ENCODE data around the gene MYL7. TPM values are rescaled to one million over a fixed set of nuclear protein-coding genes. Genes with fewer than 3 reads are reported as not detected.

Gene MYL7
- total and polyA plus RNA-seq, 2 donors (not counting 3 experiments of a cell fraction or from before 2014, with no cell fraction given), result not detected

DNA sequence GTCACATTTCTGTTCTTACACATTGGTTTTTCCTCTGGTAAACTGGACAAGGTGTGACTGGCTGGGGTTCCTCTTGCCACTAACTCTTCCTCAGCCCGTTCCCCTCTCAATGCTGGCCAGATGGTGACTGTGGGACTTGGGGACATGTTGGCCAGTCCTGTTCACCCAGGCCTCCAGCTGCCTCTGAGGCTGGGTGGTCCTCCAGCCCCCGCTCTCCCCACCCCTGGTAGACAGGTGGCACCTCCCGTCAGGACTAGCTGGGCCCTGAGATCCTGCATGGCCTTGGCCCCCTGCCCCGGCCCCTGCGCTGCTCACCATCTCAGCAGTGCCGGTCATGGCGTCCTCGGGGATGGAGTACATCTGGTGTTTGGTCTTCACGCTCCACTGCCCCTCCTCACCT, 10.8 kb upstream of the MYL7 start:
- BruUV-seq (replicated peaks), result no TSS peak
- TF ChIP-seq MAX (IDR thresholded peaks at IDR 0.05; ENCODE audit: insufficient read depth, insufficient read length), result no peak
- TF ChIP-seq POLR2AphosphoS5 (IDR thresholded peaks at IDR 0.05; ENCODE audit: insufficient read depth, low read depth, low read length), result no peak
- no peak for TF ChIP-seq JUN (IDR thresholded peaks at IDR 0.05; ENCODE audit: borderline replicate concordance, insufficient read depth, insufficient read length, low read depth)
- TF ChIP-seq MYC (IDR thresholded peaks at IDR 0.05; ENCODE audit: low read depth, low read length), result no peak
- TF ChIP-seq, protein P1, sequence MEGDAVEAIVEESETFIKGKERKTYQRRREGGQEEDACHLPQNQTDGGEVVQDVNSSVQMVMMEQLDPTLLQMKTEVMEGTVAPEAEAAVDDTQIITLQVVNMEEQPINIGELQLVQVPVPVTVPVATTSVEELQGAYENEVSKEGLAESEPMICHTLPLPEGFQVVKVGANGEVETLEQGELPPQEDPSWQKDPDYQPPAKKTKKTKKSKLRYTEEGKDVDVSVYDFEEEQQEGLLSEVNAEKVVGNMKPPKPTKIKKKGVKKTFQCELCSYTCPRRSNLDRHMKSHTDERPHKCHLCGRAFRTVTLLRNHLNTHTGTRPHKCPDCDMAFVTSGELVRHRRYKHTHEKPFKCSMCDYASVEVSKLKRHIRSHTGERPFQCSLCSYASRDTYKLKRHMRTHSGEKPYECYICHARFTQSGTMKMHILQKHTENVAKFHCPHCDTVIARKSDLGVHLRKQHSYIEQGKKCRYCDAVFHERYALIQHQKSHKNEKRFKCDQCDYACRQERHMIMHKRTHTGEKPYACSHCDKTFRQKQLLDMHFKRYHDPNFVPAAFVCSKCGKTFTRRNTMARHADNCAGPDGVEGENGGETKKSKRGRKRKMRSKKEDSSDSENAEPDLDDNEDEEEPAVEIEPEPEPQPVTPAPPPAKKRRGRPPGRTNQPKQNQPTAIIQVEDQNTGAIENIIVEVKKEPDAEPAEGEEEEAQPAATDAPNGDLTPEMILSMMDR (IDR thresholded peaks at IDR 0.05; ENCODE audit: extremely low read depth in 1 of 2, insufficient read depth in 1 of 2, low read depth in 1 of 2, low read length in 2 of 2), result no peak
- TF ChIP-seq POLR2A (IDR thresholded peaks at IDR 0.05; ENCODE audit: low read depth, low read length), result no peak
- TF ChIP-seq FOS (IDR thresholded peaks at IDR 0.05; ENCODE audit: borderline replicate concordance, insufficient read depth, low read length), result no peak
- TF ChIP-seq GATA2 (IDR thresholded peaks at IDR 0.05; ENCODE audit: insufficient read depth, insufficient read length, low read depth, low read length), result no peak
- no peak for TF ChIP-seq EZH2 (IDR thresholded peaks at IDR 0.05; ENCODE audit: borderline replicate concordance, low read depth, low read length, severe bottlenecking)

More for the DNA sequence above, 10.8 kb upstream of the MYL7 start:
- no peak overlapping the region for H3K4me2 ChIP-seq (ENCODE audit: insufficient read depth, low read length)
- H3K9ac ChIP-seq (replicated peaks; ENCODE audit: extremely low read depth, insufficient read depth, low read length), result no peak overlapping the region
- FAIRE-seq (no peak), DNase-seq (ENCODE audit: low read depth, low spot score) (no peak)
- CTCF ChIA-PET, result no interaction called here
- peaks cover 8% of the 10 kb centered on the region in 2 experiments for H3K27me3 ChIP-seq (ENCODE audit: control insufficient read depth in 2 of 2, insufficient read depth in 2 of 2, low read length in 2 of 2)
- POLR2A ChIA-PET, result no interaction called here
- dilution Hi-C loops (cut with MboI; ENCODE audit: extremely low pct_ligation_motif_present, low sequenced_read_pairs) (no loop called here), intact Hi-C loops (cut with micrococcal nuclease) (no loop called here)
- no peak overlapping the region for H3K27ac ChIP-seq (ENCODE audit: insufficient read depth, low read depth, low read length)
- H3K4me1 ChIP-seq (ENCODE audit: control insufficient read depth, extremely low read depth, insufficient read depth, low read length), result no peaks in the 10 kb centered on the region
- H2AFZ ChIP-seq (ENCODE audit: low read depth, low read length), result no peak overlapping the region
- H4K20me1 ChIP-seq (replicated peaks; ENCODE audit: control insufficient read depth, extremely low read depth, insufficient read depth, low read length), result no peaks in the 10 kb centered on the region
- no peak overlapping the region for H3K4me3 ChIP-seq (replicated peaks in 1 of 3; ENCODE audit: insufficient read depth in 1 of 3, low read depth in 1 of 3, low read length in 3 of 3)
- H3K9me1 ChIP-seq (replicated peaks; ENCODE audit: control insufficient read depth, extremely low read depth, insufficient read depth, low read length), result no peaks in the 10 kb centered on the region
- H3K36me3 ChIP-seq (ENCODE audit: control insufficient read depth in 2 of 2, extremely low read depth in 1 of 2, insufficient read depth in 2 of 2, low read length in 2 of 2), result no peaks in the 10 kb centered on the region
- H3K9me3 ChIP-seq (replicated peaks; ENCODE audit: control insufficient read depth, insufficient read depth, low read length), result no peaks in the 10 kb centered on the region
- no peaks in the 10 kb centered on the region for H3K79me2 ChIP-seq (ENCODE audit: control insufficient read depth, insufficient read depth, low read length)

Data from endothelial cell of umbilical vein (primary cell).